Lung (tissue), 12 donors: Measurements from ENCODE around the gene DNAJC15. TPM values are rescaled to one million over a fixed set of nuclear protein-coding genes. Genes with fewer than 3 reads are reported as not detected.

Source experiments
- ATAC-seq: fragments of 200-7000 bp; cut with Tn5 transposase; one replicate; pipeline ENCODE4 v1.9.1; 2020; ENCODE audit warnings: moderate number of reproducible peaks; ENCODE audit not compliant: insufficient read depth, low FRiP score
- DNase-seq, 3 donors: peaks; one replicate each; pipeline ENCODE4 v3.0.0-alpha.2; 2013 to 2017
- H3K27ac ChIP-seq, 2 donors: one replicate each; pipeline ENCODE4 v1.5.1; 2013; ENCODE audit warnings: mild to moderate bottlenecking in 2 of 2, moderate library complexity in 2 of 2, control low read depth in 1 of 2, inconsistent platforms in 1 of 2, low read depth in 1 of 2, low read length in 1 of 2
- H3K27me3 ChIP-seq, 3 donors: one replicate each; pipeline ENCODE4 v1.5.1; 2013; ENCODE audit warnings: low read length in 2 of 3; ENCODE audit not compliant: control insufficient read depth in 3 of 3, insufficient read depth in 3 of 3
- H3K36me3 ChIP-seq, 4 donors: one replicate each; pipeline ENCODE4 v1.5.1; 2013; ENCODE audit warnings: low read length in 4 of 4, mild to moderate bottlenecking in 1 of 4, moderate library complexity in 1 of 4; ENCODE audit not compliant: control insufficient read depth in 4 of 4, insufficient read depth in 4 of 4
- H3K4me1 ChIP-seq, 5 donors: one replicate each; pipeline ENCODE4 v1.5.1; 2013; ENCODE audit warnings: low read length in 5 of 5, mild to moderate bottlenecking in 2 of 5, moderate library complexity in 1 of 5; ENCODE audit not compliant: control insufficient read depth in 5 of 5, insufficient read depth in 5 of 5
- H3K4me3 ChIP-seq: one replicate; pipeline ENCODE4 v1.5.1; 2013; ENCODE audit warnings: mild to moderate bottlenecking, control low read depth, moderate library complexity
- H3K9ac ChIP-seq, 2 donors: one replicate each; pipeline ENCODE4 v1.5.1; 2013; ENCODE audit warnings: low read length in 2 of 2, control low read depth in 1 of 2; ENCODE audit not compliant: insufficient read depth in 1 of 2
- H3K9me3 ChIP-seq, 4 donors: one replicate each; pipeline ENCODE4 v1.5.1; 2013; ENCODE audit warnings: low read length in 3 of 4, mild to moderate bottlenecking in 1 of 4, moderate library complexity in 1 of 4; ENCODE audit not compliant: control insufficient read depth in 4 of 4, insufficient read depth in 3 of 4
- WGBS, 2 donors: extraction: QIAGEN DNeasy Blood & Tissue Kit; methylation state at CpG; one replicate each; pipeline ENCODE4 v1.1.7; 2013; 5-methylcytosine and 5-hydroxymethylcytosine counted together
- polyA plus RNA-seq, 2 donors: library from polyadenylated mRNA; stranded (reverse); fragments of 200-250 nt; gene quantifications; one replicate each; pipeline ENCODE4 v1.2.1, GENCODE V29; 2013
- total RNA-seq, 2 donors: library from RNA; depleted of rRNA in 1 of 2; stranded (reverse); fragments of >200 nt in 1 of 2; gene quantifications; one replicate each; pipeline ENCODE4 v1.2.1, GENCODE V29; 2014 to 2021
- TF ChIP-seq, protein P1 (sequence below): IDR thresholded peaks from 2 replicates; pipeline ENCODE4 v1.5.1; 2012; ENCODE audit warnings: mild to moderate bottlenecking; ENCODE audit errors: control extremely low read depth, extremely low read depth
- donor health status: control.
- donor health status: control.
- donor health status: Bipolar disorder and iron deficiency.
- donor health status: healthy.
- donor health status: DM: yes; HTN: yes; CAD: no.

Gene DNAJC15
- total and polyA plus RNA-seq, 4 donors: 16.8 to 21.8 (median 19.2) TPM

DNA sequence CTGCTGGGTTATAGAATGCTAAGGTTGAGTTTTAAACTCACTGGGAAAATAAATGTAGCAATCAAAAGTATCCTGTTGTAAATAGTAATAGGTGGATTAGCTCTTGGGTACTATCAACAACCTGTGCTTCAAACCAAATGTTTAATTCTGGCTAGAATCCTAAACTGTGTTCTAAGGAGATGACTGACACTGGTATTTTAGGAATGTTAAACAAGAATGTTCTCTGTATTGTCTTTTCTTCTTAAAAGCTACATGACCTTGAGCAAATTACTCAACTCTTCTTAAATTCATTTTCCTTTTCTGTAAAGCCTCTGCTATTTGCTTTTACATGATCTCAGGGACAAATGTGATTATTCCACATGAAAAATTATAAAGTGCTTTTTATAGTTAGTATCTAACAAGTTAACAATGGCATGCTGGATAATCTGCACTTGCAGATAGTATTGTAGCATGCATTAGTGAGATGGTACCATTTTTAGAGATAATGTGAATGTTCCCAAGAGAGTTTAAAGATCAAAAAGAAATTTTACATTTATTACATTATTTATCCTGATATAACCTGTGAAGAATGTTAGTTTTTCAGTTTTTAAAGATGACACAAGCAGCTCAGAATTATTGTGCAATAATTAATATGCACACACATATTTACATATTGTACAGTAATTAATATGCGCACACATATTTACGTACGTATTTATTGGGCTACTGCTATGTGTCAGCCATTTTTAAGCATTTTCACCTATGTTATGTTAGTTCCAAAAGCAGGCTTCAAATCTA is 17.7 kb upstream of the DNAJC15 start:
- TF ChIP-seq, protein P1, sequence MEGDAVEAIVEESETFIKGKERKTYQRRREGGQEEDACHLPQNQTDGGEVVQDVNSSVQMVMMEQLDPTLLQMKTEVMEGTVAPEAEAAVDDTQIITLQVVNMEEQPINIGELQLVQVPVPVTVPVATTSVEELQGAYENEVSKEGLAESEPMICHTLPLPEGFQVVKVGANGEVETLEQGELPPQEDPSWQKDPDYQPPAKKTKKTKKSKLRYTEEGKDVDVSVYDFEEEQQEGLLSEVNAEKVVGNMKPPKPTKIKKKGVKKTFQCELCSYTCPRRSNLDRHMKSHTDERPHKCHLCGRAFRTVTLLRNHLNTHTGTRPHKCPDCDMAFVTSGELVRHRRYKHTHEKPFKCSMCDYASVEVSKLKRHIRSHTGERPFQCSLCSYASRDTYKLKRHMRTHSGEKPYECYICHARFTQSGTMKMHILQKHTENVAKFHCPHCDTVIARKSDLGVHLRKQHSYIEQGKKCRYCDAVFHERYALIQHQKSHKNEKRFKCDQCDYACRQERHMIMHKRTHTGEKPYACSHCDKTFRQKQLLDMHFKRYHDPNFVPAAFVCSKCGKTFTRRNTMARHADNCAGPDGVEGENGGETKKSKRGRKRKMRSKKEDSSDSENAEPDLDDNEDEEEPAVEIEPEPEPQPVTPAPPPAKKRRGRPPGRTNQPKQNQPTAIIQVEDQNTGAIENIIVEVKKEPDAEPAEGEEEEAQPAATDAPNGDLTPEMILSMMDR: no peak
- H3K27me3 ChIP-seq: no peaks in the 10 kb centered on the region
- no peaks in the 10 kb centered on the region for H3K36me3 ChIP-seq
- no peak overlapping the region for H3K9ac ChIP-seq
- no peak overlapping the region for H3K4me3 ChIP-seq
- no peaks in the 10 kb centered on the region for H3K9me3 ChIP-seq
- H3K27ac ChIP-seq: no peak overlapping the region
- ATAC-seq (no peak), DNase-seq (no peak)
- WGBS, 2 donors: 89 to 99% methylated on average over 3 of the region's 3 CpGs
- H3K4me1 ChIP-seq: no peaks in the 10 kb centered on the region

DNA sequence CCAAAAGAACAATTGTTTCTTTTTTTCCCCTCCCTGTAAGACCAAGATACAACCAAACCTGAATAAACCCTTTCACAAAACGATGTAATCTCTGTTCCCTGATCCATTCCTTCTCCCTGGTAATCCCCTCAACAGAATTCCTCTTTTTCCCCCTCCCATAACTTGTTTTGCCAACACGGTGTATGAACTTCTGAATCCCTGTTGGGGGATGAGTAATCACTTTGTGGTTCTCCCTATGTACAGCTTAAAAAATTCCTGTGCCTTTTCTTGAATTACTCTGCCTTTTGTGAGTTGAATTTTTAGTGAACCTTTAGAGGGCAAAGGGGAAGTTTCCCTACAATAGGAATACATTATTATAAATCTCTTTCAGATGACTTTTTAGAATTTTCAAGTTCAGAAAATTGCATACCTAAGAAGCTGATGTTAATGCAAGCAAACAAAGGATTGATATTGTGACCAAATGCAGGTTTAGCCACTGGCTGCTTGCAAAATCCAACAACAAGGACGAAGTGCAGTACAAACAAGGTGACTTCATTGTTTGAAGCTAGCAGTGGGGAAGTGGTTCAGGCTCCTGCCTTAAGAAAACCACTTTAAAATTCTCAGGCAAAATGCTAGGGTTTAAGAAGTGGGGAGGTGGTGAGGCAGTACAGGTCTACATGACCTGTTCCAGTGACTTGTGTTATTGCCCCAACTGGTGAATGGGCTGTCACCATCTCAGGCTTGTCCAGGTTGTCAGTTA is 16.3 kb upstream of the DNAJC15 start:
- no peaks in the 10 kb centered on the region for H3K27me3 ChIP-seq
- DNase-seq (peak in 1 of 3 donors; percentile 25), ATAC-seq (peak; percentile 52)
- H3K9ac ChIP-seq: no peak overlapping the region
- TF ChIP-seq, protein P1: no peak
- H3K36me3 ChIP-seq: no peaks in the 10 kb centered on the region
- 45 to 53% methylated on average over 3 of the region's 3 CpGs for WGBS, 2 donors
- no peaks in the 10 kb centered on the region for H3K4me1 ChIP-seq
- no peaks in the 10 kb centered on the region for H3K9me3 ChIP-seq
- no peak overlapping the region for H3K4me3 ChIP-seq
- no peak overlapping the region for H3K27ac ChIP-seq

DNA sequence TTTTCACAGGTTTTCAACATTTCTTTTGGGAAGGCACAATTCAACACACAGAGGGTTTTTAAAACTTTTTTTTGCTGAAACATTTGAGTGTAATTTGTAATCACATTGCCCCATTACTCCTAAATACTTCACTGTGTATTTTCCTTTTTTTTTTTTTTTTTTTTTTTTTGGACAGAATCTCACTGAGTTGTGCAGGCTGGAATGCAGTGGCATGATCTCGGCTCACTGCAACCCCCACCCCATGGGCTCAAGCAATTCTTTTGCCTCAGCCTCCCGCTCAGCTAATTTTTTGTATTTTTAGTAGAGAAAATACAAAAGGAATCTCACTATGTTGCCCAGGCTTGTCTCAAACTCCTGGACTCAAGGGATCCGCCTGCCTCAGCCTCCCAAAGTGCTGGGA is 14.8 kb upstream of the DNAJC15 start:
- Histone ChIP-seq H3K9ac (no peak overlapping the region), H3K4me1 (no peaks in the 10 kb centered on the region), H3K27me3 (no peaks in the 10 kb centered on the region), H3K9me3 (no peaks in the 10 kb centered on the region), H3K27ac (no peak overlapping the region), H3K4me3 (no peak overlapping the region), H3K36me3 (no peaks in the 10 kb centered on the region)
- no peak for DNase-seq
- 88 to 91% methylated on average over 3 of the region's 3 CpGs for WGBS, 2 donors
- TF ChIP-seq, protein P1: no peak
- no peak for ATAC-seq
